Heart left ventricle (tissue), 16 donors: ENCODE measurements around the gene PDCD4. TPM values are rescaled to one million over a fixed set of nuclear protein-coding genes. Genes with fewer than 3 reads are reported as not detected.
A peak's percentile ranks its signal among the peaks of the same experiment; 100 is the strongest.

Experiments
- ATAC-seq, 4 donors: fragments of 200-7000 bp; cut with Tn5 transposase; one replicate each; pipeline ENCODE4 v1.9.1; 2020 to 2022; ENCODE audit warnings: moderate library complexity in 4 of 4, mild to moderate bottlenecking in 3 of 4, moderate number of reproducible peaks in 1 of 4
- DNase-seq, 5 donors: peaks; one replicate each; pipeline ENCODE4 v3.0.0-alpha.2; 2020
- H3K27ac ChIP-seq, 12 donors: fragments of 200-600 bp; sonication (generic) in 4 of 12; one replicate each; pipeline versions ENCODE4 v1.5.0 to v1.8.0; 2016 to 2022; ENCODE audit warnings: mild to moderate bottlenecking in 2 of 12
- H3K27me3 ChIP-seq, 9 donors: fragments of 200-600 bp; sonication (generic) in 2 of 9; one replicate each; pipeline versions ENCODE4 v1.5.1 to v1.8.0; 2016 to 2022; ENCODE audit warnings: mild to moderate bottlenecking in 3 of 9
- H3K36me3 ChIP-seq, 9 donors: fragments of 200-600 bp; sonication (generic) in 2 of 9; one replicate each; pipeline versions ENCODE4 v1.5.0 to v1.8.0; 2018 to 2022; ENCODE audit warnings: mild to moderate bottlenecking in 2 of 9
- H3K4me1 ChIP-seq, 12 donors: fragments of 200-600 bp; sonication (generic) in 4 of 12; one replicate each; pipeline versions ENCODE4 v1.5.0 to v1.8.0; 2016 to 2022; ENCODE audit warnings: mild to moderate bottlenecking in 3 of 12
- H3K4me3 ChIP-seq, 12 donors: fragments of 200-600 bp; sonication (generic) in 4 of 12; one replicate each; pipeline versions ENCODE4 v1.5.0 to v1.8.0; 2017 to 2022; ENCODE audit warnings: mild to moderate bottlenecking in 9 of 12, moderate library complexity in 4 of 12
- H3K9me3 ChIP-seq, 12 donors: fragments of 200-600 bp; sonication (generic) in 4 of 12; one replicate each; pipeline versions ENCODE4 v1.5.0 to v1.8.0; 2016 to 2022; ENCODE audit warnings: mild to moderate bottlenecking in 1 of 12
- POLR2A ChIP-seq, 2 donors: fragments of 450-650 bp; IDR thresholded peaks; one replicate each; pipeline ENCODE4 v1.6.1; 2017; ENCODE audit warnings: antibody characterized with exemption in 2 of 2, mild to moderate bottlenecking in 2 of 2, moderate library complexity in 2 of 2
- WGBS, 4 donors: extraction: QIAGEN DNeasy Blood & Tissue Kit in 2 of 4; methylation state at CpG; one replicate each; pipeline versions ENCODE4 v1.1.5 to v1.1.7; 2013 to 2018; 5-methylcytosine and 5-hydroxymethylcytosine counted together
- intact Hi-C, 10 donors: fragments of 100-400 bp; cut with DNase I; formaldehyde crosslinking; loops; one replicate each; pipeline versions ENCODE4 v1.11.1 to v1.14.2; 2022
- polyA plus RNA-seq, 2 donors: library from polyadenylated mRNA; stranded (reverse); fragments of 200-250 nt; gene quantifications; one replicate each; pipeline ENCODE4 v1.2.3, GENCODE V29; 2013
- total RNA-seq, 9 donors: library from RNA; depleted of rRNA in 2 of 9; stranded (reverse); fragments of >200 nt in 2 of 9; fragmentation: NEBNext Ultra II Directional in 3 of 9; extraction: Animal tissue kit (Norgen Biotek cat#: 25700) in 3 of 9; gene quantifications; one replicate each; pipeline versions ENCODE4 v1.1.0 to v1.2.4, GENCODE V29; 2016 to 2023
- TF ChIP-seq, protein P1 (sequence below), 12 donors: fragments of 200-600 bp; sonication (generic) in 4 of 12; IDR thresholded peaks; one replicate each; pipeline versions ENCODE4 v1.5.0 to v1.8.0; 2018 to 2022; ENCODE audit warnings: antibody characterized with exemption in 12 of 12, mild to moderate bottlenecking in 5 of 12
- donor health status: ischemic (EF 13 %, LVEDD 7.1; RV severe dilation, severe dysfunction).
- donor health status: healthy with polysubstance abuse.
- donor health status: DM: no; HTN: yes; CAD: no.
- donor health status: DM: no; HTN: no; CAD: no.
- donor health status: ischemic (EF 25% LVEDD 6.9; RV normal size, moderate dysfunction).
- donor health status: ischemic (EF 25% LVEDD 5.7; RV mildly dilated, moderate dysfunction).
- donor health status: healthy.
- donor health status: DM: yes; HTN: yes; CAD: no.
- donor health status: ischemic (EF 35%, LVEDD 5.7; RV mildly dilated, moderate dysfunction).
- donor health status: nonischemic (EF 11% LVEDD 7.7; RV severe dilation, severe dysfunction).
- donor health status: DM: yes; HTN: yes; CAD: no.
- donor health status: PGD.
- donor health status: ischemic (EF 29% LVEDD 5.4; RV normal size, mild dysfunction).
- donor health status: nonischemic (EF 23%, LVEDD 6.1; RV moderate dilation, normal function).

PDCD4 gene
- total and polyA plus RNA-seq, 11 donors, result 18.2 to 73.2 (median 42.6) TPM

DNA sequence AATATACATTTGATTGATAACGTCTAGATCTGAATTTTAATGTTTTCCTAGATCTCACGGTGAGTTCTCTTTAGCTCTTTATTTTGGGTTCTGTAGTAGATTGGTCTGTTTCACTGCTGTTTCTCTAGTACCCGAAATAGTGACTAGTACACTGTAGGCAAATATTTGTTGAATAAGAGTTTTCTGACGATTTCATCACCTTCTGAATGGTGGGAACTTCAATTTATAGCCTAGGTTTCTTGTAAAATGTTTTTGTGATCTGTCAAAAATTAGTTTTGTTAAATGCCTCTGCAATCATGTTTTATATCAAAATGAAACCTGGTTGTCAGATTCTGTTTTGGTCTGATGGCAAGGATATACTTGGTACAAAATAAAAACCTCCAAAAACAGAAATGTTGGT, 10.2 kb downstream of the PDCD4 start:
- no peak for ATAC-seq
- no peak for DNase-seq
- H3K4me3 ChIP-seq, result no peak overlapping the region
- no peak overlapping the region for H3K27ac ChIP-seq
- no peaks in the 10 kb centered on the region for H3K27me3 ChIP-seq
- WGBS, 4 donors, result 81 to 86% (median 82%) methylated on average over 4 of the region's 4 CpGs
- H3K4me1 ChIP-seq, result peaks cover 0 to 27% (median 6%) of the 10 kb centered on the region in 12 donors
- intact Hi-C loops, result no loop called here
- no peaks in the 10 kb centered on the region for H3K9me3 ChIP-seq
- TF ChIP-seq, protein P1, sequence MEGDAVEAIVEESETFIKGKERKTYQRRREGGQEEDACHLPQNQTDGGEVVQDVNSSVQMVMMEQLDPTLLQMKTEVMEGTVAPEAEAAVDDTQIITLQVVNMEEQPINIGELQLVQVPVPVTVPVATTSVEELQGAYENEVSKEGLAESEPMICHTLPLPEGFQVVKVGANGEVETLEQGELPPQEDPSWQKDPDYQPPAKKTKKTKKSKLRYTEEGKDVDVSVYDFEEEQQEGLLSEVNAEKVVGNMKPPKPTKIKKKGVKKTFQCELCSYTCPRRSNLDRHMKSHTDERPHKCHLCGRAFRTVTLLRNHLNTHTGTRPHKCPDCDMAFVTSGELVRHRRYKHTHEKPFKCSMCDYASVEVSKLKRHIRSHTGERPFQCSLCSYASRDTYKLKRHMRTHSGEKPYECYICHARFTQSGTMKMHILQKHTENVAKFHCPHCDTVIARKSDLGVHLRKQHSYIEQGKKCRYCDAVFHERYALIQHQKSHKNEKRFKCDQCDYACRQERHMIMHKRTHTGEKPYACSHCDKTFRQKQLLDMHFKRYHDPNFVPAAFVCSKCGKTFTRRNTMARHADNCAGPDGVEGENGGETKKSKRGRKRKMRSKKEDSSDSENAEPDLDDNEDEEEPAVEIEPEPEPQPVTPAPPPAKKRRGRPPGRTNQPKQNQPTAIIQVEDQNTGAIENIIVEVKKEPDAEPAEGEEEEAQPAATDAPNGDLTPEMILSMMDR (IDR thresholded peaks at IDR 0.05), result no peak
- TF ChIP-seq POLR2A (IDR thresholded peaks at IDR 0.05), result no peak
- H3K36me3 ChIP-seq, result peaks cover 0 to 98% (median 83%) of the 10 kb centered on the region in 9 donors

DNA sequence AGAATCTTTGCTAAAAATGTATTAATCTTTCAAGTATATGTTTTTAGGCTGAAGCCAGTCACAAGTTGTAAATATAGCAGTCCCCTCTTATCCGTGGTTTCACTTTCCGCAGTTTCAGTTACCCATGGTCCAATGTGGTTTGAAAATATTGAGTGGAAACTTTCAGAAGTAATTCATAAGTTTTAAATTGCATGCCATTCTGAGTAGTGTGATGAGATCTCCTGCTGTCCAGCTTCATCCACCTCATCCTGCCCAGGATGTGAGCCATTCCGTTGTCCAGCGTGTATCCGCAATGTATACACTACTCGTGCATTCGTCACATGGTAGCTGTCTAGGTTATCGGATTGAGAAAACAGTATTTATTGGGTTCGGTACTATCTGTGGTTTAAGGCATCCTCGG, 12.2 kb downstream of the PDCD4 start:
- intact Hi-C loops, result no loop called here
- Histone ChIP-seq H3K4me3 (no peak overlapping the region), H3K36me3 (peaks cover 0 to 98% (median 83%) of the 10 kb centered on the region in 9 donors)

DNA sequence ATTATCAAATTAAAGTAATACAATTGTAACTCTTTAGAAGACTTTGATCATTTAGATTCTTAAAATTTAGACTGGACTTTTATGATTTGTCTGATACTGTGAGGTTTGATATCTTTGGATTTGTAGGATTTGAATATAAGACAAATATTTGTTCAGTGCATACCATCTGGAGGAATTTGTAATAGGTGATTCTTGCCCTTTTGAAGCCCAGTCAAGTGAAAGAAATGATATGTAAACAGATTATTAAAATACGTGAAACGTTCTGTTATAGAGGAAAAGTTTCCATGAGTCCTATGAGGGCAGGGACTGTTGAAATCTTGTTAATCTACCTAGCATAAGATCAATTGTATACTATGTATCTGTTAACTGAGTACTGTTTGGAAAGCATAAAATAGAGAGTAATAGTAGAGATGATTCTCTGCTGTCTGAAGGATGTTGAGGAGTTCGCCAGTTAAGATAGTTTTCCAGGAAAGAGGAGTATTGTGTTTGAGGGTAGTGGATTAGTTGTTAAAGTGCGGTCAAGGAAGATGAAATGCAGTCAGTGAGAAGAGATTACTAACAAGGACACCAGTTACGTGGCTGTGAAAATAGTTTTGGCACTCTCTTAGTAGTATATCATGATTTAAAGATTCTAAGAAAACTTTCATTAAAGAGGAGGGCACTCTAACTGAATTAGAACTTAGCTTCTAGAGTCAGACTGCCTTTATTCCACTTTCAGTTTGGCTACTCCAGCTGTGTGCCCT, 14.4 kb downstream of the PDCD4 start:
- TF ChIP-seq, protein P1 (IDR thresholded peaks at IDR 0.05), result no peak
- no peak for TF ChIP-seq POLR2A (IDR thresholded peaks at IDR 0.05)
- intact Hi-C loops, result loop anchor here in 2 of 10 donors (5.0 kb wide), 2 partner anchors 79 to 299 kb away; no protein-coding TSS in a partner anchor

More for the DNA sequence above, 12.2 kb downstream of the PDCD4 start:
- Histone ChIP-seq H3K4me1 (peaks cover 0 to 27% (median 5%) of the 10 kb centered on the region in 12 donors), H3K27me3 (no peaks in the 10 kb centered on the region), H3K9me3 (no peaks in the 10 kb centered on the region), H3K27ac (peak overlapping the region in 1 of 12 donors; percentile 32)
- DNase-seq, result no peak
- TF ChIP-seq POLR2A (IDR thresholded peaks at IDR 0.05), result no peak
- TF ChIP-seq, protein P1 (IDR thresholded peaks at IDR 0.05), result no peak
- 73 to 85% (median 80%) methylated on average over 10 of the region's 10 CpGs for WGBS, 4 donors
- ATAC-seq, result no peak

DNA sequence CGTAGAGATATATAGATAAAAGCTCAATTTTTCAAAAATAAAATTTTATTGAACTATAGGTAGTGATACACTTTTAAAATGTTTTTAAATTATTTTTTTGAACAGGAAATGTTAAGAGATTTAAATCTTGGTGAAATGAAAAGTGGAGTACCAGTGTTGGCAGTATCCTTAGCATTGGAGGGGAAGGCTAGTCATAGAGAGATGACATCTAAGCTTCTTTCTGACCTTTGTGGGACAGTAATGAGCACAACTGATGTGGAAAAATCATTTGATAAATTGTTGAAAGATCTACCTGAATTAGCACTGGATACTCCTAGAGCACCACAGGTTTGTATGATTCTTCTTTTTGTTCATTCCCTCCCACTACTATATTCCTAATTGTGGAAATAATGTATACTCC, 15.8 kb downstream of the PDCD4 start:
- Histone ChIP-seq H3K27me3 (no peaks in the 10 kb centered on the region), H3K4me1 (peaks cover 0 to 20% (median 0%) of the 10 kb centered on the region in 12 donors), H3K27ac (no peak overlapping the region), H3K9me3 (no peaks in the 10 kb centered on the region), H3K4me3 (no peak overlapping the region), H3K36me3 (peaks cover 0 to 100% (median 97%) of the 10 kb centered on the region in 9 donors)
- intact Hi-C loops, result loop anchor here in 2 of 10 donors (5.0 kb wide), 2 partner anchors 80 to 300 kb away; no protein-coding TSS in a partner anchor
- no peak for TF ChIP-seq POLR2A (IDR thresholded peaks at IDR 0.05)
- TF ChIP-seq, protein P1 (IDR thresholded peaks at IDR 0.05), result no peak
- WGBS, 4 donors, result 93 to 99% (median 96%) methylated on average over 1 of the region's 1 CpG
- ATAC-seq (no peak), DNase-seq (no peak)

More for the DNA sequence above, 14.4 kb downstream of the PDCD4 start:
- Histone ChIP-seq H3K9me3 (no peaks in the 10 kb centered on the region), H3K36me3 (peaks cover 0 to 100% (median 99%) of the 10 kb centered on the region in 9 donors), H3K27me3 (no peaks in the 10 kb centered on the region), H3K4me3 (no peak overlapping the region), H3K27ac (peak overlapping the region in 1 of 12 donors; percentile 29), H3K4me1 (peaks cover 0 to 20% (median 0%) of the 10 kb centered on the region in 12 donors)
- DNase-seq, result no peak
- WGBS, 4 donors, result 50 to 66% (median 64%) methylated on average over 5 of the region's 5 CpGs
- ATAC-seq, result no peak
